GM12801 (cell line): ENCODE data around the gene ZRSR2.

Experiments used
- TF ChIP-seq, protein P1 (sequence below): IDR thresholded peaks from one replicate; pipeline ENCODE4 v1.5.1; 2011; ENCODE audit warnings: control low read depth; ENCODE audit not compliant: insufficient read length; ENCODE audit errors: extremely low read depth

Gene ZRSR2

DNA sequence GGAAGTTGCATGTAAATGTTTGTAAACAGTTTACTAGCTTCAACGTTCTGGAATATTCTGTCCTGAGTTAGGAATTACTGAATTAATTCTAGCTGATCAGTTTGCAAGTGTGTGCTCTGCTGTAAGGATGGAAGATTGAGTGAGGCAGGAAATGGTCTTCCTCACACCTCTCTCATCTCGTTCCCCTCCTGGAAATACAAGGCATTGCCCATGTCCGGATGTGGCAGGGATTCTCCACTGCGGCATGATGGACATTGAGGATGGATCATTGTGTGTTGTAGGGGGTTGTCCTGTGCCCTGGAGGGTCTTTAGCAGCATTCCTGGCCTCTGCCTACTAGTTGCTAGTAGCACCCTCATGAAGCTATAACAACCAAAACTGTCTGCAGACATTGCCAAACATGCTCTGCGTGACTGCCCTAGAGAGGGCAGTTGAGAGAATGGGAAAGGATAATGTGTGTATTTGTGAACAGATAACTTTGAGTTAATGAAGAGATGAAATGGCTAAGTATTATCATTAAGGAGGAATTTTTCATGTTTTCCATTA lies 39.6 kb upstream of the ZRSR2 start:
- TF ChIP-seq, protein P1, sequence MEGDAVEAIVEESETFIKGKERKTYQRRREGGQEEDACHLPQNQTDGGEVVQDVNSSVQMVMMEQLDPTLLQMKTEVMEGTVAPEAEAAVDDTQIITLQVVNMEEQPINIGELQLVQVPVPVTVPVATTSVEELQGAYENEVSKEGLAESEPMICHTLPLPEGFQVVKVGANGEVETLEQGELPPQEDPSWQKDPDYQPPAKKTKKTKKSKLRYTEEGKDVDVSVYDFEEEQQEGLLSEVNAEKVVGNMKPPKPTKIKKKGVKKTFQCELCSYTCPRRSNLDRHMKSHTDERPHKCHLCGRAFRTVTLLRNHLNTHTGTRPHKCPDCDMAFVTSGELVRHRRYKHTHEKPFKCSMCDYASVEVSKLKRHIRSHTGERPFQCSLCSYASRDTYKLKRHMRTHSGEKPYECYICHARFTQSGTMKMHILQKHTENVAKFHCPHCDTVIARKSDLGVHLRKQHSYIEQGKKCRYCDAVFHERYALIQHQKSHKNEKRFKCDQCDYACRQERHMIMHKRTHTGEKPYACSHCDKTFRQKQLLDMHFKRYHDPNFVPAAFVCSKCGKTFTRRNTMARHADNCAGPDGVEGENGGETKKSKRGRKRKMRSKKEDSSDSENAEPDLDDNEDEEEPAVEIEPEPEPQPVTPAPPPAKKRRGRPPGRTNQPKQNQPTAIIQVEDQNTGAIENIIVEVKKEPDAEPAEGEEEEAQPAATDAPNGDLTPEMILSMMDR: no peak

DNA sequence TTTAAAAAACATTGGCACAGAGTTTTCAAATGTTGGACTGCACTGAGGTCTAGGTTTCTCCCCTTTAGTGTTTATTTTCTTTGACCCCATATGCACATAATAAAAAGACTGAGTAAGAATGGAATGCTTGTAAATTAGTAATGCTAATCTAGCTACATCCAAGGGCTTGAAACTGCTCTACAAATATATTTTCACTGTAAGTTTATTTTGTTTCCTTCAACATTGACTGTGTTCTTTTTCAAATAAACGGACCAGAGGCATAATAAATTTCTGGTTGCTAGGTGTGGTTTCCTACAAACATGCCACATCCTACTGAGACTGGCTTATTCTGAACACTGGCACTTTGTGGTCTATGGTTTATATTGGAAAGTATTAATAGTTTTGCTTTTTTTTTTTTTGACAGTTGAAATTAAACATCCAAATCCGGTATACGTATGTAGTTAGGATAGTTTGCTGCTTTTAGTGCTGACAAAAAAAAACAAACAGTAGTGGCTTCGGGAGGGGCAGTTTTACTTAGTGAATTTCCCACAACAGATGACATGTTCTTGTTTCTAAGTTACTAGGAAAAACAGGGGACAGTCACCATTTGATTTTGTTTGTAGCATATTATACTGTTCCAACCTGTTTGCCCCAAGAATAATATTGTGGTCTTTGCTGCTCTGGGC lies 39.0 kb upstream of the ZRSR2 start:
- TF ChIP-seq, protein P1: no peak

DNA sequence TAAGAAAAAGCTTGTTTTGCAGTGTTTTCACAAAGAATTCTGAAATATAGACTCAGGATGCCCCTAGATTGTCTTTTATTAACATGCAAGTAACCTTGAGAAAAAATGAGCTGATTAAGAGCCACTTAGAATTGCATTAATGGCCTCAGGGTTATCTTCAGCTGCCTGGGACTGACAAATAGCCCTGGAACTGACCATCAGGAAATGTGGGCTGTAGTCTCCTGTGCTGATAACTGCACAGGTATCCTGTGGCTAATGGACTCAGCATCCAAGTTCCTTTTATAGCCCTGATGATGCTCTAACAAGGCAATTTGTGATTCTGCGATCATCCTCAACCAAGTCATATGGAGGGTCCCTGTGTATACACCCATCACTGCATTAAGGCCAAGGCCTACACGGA lies 35.2 kb upstream of the ZRSR2 start:
- TF ChIP-seq, protein P1: no peak

DNA sequence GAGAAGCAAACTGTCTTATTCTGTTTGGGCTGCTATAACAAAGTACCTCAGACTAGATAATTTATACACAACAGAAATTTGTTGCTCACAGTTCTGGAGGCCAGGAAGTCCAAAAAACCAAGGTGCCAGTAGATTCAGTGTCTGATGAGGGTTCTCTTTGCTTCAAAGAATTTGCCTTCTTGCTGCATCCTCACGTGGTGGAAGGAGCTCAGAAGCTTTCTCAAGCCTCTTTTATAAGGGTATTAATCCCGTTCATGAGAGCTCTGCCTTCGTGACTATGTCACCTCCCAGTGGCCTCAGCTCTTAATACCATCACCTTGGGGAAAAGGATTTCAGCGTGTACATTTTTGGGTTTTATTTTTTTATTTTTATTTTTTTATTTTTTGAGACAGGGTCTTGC lies 32.1 kb upstream of the ZRSR2 start:
- TF ChIP-seq, protein P1: no peak

DNA sequence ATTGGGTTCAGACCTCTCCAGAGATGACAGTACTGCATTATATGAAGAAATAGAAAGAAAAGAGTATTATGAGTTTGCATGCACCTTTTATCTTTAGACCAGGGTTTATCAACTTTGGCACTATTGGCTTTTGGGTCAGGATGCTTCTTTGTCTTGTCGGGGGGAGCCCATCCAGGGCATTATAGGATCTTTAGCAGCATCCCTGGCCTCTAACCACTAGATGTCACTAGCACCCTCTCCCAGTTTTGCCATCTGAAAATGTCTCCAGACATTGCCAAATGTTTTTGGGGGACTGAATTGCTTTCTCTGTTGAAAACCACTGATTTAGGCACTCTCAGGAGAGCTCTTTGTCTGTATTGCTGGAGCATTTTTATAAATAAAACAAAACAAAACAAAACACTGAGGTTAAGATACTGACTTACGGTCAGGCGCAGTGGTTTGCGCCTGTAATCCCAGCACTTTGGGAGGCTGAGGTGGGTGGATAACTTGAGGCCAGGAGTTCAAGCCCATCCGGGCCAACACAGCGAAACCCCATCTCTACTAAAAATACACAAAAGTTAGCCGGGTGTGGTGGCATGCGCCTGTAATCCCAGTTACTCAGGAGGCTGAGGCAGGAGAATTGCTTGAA lies 28.6 kb upstream of the ZRSR2 start:
- TF ChIP-seq, protein P1: no peak

DNA sequence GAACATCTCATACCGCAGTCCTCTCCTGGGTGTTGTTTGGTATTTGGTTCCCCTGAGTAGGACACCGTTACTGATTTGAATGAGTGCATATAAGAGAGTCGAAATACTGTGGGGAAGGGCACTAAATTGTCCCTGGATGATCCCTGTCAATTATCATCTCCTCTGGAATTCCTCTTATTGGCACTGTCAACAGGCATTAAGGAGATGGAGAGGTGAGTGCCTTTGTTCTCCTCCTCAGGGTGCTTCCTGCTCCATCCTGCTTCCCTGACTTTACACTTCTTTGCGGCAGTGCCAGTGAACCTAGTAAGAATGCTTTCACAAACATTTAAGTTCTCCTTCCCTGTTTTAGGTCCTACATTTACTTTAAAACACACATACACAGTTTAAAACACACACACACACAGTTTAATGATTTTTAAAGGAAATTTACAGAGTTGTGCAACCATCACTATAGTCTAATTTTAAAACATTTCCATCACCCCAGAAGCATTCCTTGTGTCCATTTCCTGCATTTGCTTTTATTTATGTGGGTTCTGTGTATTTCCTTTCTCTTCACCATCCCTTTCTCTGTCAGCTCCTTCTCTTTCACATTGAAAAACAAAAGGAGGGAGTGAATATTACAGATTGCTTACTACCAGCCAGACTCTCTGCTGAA lies 20.9 kb upstream of the ZRSR2 start:
- TF ChIP-seq, protein P1: no peak

DNA sequence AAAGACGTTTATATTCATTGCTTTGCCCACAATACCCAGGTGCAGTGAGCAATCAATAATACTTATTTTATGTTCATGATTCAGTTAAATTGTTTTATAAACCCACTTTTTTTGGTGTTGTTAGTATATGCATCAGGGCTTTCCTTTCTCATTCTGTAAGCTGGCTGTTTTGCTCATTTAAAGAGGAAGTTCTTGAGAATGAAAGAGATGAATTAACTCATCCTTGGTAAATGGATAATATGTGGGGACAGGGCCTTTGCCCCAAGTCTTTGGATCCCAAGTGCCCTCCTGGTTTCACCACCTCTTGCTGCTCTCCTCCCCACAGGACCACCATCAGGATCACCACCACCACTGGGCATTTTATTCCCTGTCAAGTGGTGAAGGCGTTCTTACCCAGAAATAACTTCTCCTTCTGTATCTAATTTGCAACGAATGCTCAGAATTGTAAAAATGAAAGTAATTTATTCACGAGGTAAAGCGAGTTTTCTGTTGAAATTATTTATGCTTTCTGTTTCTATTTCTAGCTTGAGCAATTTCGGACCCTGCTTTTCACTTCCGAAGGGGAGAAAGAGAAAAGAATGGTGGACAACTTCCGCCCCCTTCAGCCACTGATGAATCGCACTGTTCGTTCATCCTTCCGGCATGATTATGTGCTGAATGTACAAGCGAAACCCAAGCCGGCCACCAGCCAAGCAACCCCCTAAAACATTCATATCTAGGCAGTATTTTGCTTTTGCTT lies 8.2 kb upstream of the ZRSR2 start:
- TF ChIP-seq, protein P1: no peak
